ENCODE data around the gene ZBTB48.
A peak's percentile ranks its signal among the peaks of the same experiment; 100 is the strongest.

Gene ZBTB48

GRCh38 chr1:6574025-6574620 lies 5.7 kb upstream of the ZBTB48 start:
- no peak for DNase-seq

- DNase-seq = no peak
Measured at GRCh38 chr1:6574818-6575217, 5.0 kb upstream of the ZBTB48 start.

GRCh38 chr1:6577831-6578525 lies 1.8 kb upstream of the ZBTB48 start:
- DNase-seq = no peak

- no peak for DNase-seq
Measured at GRCh38 chr1:6578624-6579373, 995 bp upstream of the ZBTB48 start.

GRCh38 chr1:6580119-6580592 lies 362 bp downstream of the ZBTB48 start:
- DNase-seq = no peak

GRCh38 chr1:6580593-6581409 lies 1.0 kb downstream of the ZBTB48 start:
- DNase-seq = no peak

GRCh38 chr1:6581561-6582305 lies 1.9 kb downstream of the ZBTB48 start:
- DNase-seq = peak; percentile 12

- DNase-seq = no peak
Measured at GRCh38 chr1:6582370-6582769, 2.6 kb downstream of the ZBTB48 start.

GRCh38 chr1:6584126-6585080 lies 4.6 kb downstream of the ZBTB48 start:
- DNase-seq = no peak

GRCh38 chr1:6585081-6585722 lies 5.4 kb downstream of the ZBTB48 start:
- DNase-seq = no peak

- no peak for DNase-seq
Measured at GRCh38 chr1:6585841-6586240, 6.0 kb downstream of the ZBTB48 start.

- no peak for DNase-seq
Measured at GRCh38 chr1:6586404-6586816, 6.6 kb downstream of the ZBTB48 start.

GRCh38 chr1:6587261-6588005 lies 7.6 kb downstream of the ZBTB48 start:
- DNase-seq = no peak

- no peak for DNase-seq
Measured at GRCh38 chr1:6588128-6588892, 8.5 kb downstream of the ZBTB48 start.

GRCh38 chr1:6588893-6589520 lies 9.2 kb downstream of the ZBTB48 start:
- DNase-seq = no peak

- DNase-seq = no peak
Measured at GRCh38 chr1:6590046-6590445, 10.3 kb downstream of the ZBTB48 start.

- no peak for DNase-seq
Measured at GRCh38 chr1:6591222-6591621, 11.4 kb downstream of the ZBTB48 start.

GRCh38 chr1:6591644-6592043 lies 11.8 kb downstream of the ZBTB48 start:
- DNase-seq = no peak

- no peak for DNase-seq
Measured at GRCh38 chr1:6592441-6592840, 12.6 kb downstream of the ZBTB48 start.
